ENCODE results near the gene TIGD1.

DNA sequence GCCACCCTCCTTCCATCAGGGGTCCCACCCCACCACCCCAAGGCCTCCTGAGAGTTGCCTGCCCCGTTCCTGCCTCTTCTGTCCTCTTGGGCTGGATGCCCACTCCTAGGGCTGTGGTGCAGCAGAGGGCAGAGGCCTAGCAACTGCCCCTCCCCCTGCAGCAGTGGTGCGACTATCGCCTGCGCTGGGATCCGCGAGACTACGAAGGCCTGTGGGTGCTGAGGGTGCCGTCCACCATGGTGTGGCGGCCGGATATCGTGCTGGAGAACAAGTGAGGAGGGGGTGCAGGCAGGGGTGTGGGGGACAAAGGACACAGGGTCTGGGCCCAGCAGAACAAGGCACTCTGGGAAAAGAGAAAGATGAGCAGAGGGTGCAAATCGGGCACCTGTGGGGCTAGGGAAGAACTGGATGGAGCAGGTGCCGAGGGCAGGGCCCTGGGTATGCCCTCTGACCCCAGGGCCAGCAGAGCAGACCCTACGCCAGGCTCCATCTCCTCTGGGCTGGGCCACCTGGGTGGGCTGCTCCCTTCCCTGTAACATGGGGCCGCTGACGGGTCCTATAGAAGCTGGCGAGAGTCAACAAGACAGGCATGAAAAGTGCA lies 9.8 kb downstream of the TIGD1 start:
- TF ChIP-seq POLR2A (IDR thresholded peaks at IDR 0.05) (no peak), CTCF (IDR thresholded peaks at IDR 0.05 in 8 of 11, conservative IDR thresholded peaks at IDR 0.05 in 3 of 11) (no peak), POLR2AphosphoS5 (IDR thresholded peaks at IDR 0.05) (peak in 1 of 3 donors; percentile 48)

Measured in spleen (tissue), 7 donors.